SH-SY5Y (cell line): ENCODE results near the gene TMEM272.

Experiments
- GATA2 ChIP-seq: IDR thresholded peaks from 2 replicates; pipeline ENCODE4 v1.6.1; 2011; ENCODE audit warnings: mild to moderate bottlenecking, low read depth, low read length
- GATA3 ChIP-seq: IDR thresholded peaks from 2 replicates; pipeline ENCODE4 v1.6.1; 2011; ENCODE audit warnings: low read depth, mild to moderate bottlenecking, low read length, moderate library complexity

Gene TMEM272

GRCh38 chr13:51763486-51763885 lies 81.5 kb downstream of the TMEM272 start:
- no peak for TF ChIP-seq GATA3
- no peak for TF ChIP-seq GATA2
